Breast epithelium (tissue), 4 donors: ENCODE measurements around the gene CLIP2. TPM values are rescaled to one million over a fixed set of nuclear protein-coding genes. Genes with fewer than 3 reads are reported as not detected.
A peak's percentile ranks its signal among the peaks of the same experiment; 100 is the strongest.

Experiments
- DNase-seq, 2 donors: peaks; one replicate each; pipeline ENCODE4 v3.0.0-alpha.2; 2019; ENCODE audit warnings: low spot score in 2 of 2
- H3K27ac ChIP-seq, 2 donors: fragments of 200-600 bp; sonication (generic) in 1 of 2; one replicate each; pipeline ENCODE4 v1.5.1; 2016 to 2019; ENCODE audit warnings: mild to moderate bottlenecking in 1 of 2
- H3K27me3 ChIP-seq, 2 donors: fragments of 200-600 bp; sonication (generic) in 1 of 2; one replicate each; pipeline versions ENCODE4 v1.5.1 to v1.6.0; 2017 to 2019; ENCODE audit warnings: control low read depth in 1 of 2, mild to moderate bottlenecking in 1 of 2
- H3K36me3 ChIP-seq: fragments of 200-600 bp; one replicate; pipeline ENCODE4 v1.5.1; 2019
- H3K4me1 ChIP-seq, 2 donors: fragments of 200-600 bp; sonication (generic); one replicate each; pipeline ENCODE4 v1.5.1; 2016 to 2019; ENCODE audit warnings: control low read depth in 1 of 2
- H3K4me3 ChIP-seq, 3 donors: fragments of 200-600 bp; sonication (generic); 1 replicate in 2 of 3; 2 replicates in 1 of 3; pipeline ENCODE4 v1.5.1; 2016 to 2019; ENCODE audit warnings: mild to moderate bottlenecking in 3 of 3, moderate library complexity in 2 of 3
- H3K9me3 ChIP-seq, 2 donors: fragments of 200-600 bp; sonication (generic) in 1 of 2; one replicate each; pipeline ENCODE4 v1.5.1; 2016 to 2019; ENCODE audit warnings: control low read depth in 1 of 2
- CTCF ChIP-seq, 3 donors: fragments of 450-650 bp; IDR thresholded peaks; one replicate each; pipeline ENCODE4 v1.5.1; 2016 to 2017; ENCODE audit warnings: antibody characterized with exemption in 3 of 3, mild to moderate bottlenecking in 3 of 3, moderate library complexity in 3 of 3
- POLR2A ChIP-seq: fragments of 450-650 bp; IDR thresholded peaks from one replicate; pipeline ENCODE4 v1.6.1; 2016; ENCODE audit warnings: antibody characterized with exemption, mild to moderate bottlenecking, moderate library complexity
- POLR2AphosphoS5 ChIP-seq, 3 donors: sonication (generic); formaldehyde crosslinking; IDR thresholded peaks; one replicate each; pipeline ENCODE4 v1.6.1; 2017; ENCODE audit warnings: antibody characterized with exemption in 3 of 3
- intact Hi-C: fragments of 100-400 bp; cut with DNase I; formaldehyde crosslinking; loops from one replicate; pipeline ENCODE4 v1.15.1; 2023; ENCODE audit warnings: low total_unique reads
- total RNA-seq, 3 donors: library from RNA; depleted of rRNA; stranded (reverse); fragments of >200 nt; gene quantifications; one replicate each; pipeline ENCODE4 v1.1.0, GENCODE V29; 2016

The CLIP2 gene
- total RNA-seq, 3 donors from 2014 or later: 7.3 to 20.3 (median 13.0) TPM

GRCh38 chr7:74288034-74288881 lies 949 bp upstream of the CLIP2 start:
- Histone ChIP-seq H3K36me3 (no peaks in the 10 kb centered on the region), H3K27ac (peak overlapping the region; percentile 11 to 76), H3K27me3 (no peaks in the 10 kb centered on the region), H3K4me3 (peak overlapping the region in 2 of 3 donors; percentile 89 to 97), H3K9me3 (no peaks in the 10 kb centered on the region), H3K4me1 (peaks cover 0 to 3% of the 10 kb centered on the region in 2 donors)
- intact Hi-C loops: no loop called here
- DNase-seq: no peak
- TF ChIP-seq POLR2A: no peak
- TF ChIP-seq CTCF (IDR thresholded peaks at IDR 0.05): no peak
- TF ChIP-seq POLR2AphosphoS5 (IDR thresholded peaks at IDR 0.05): no peak

- TF ChIP-seq POLR2AphosphoS5 (IDR thresholded peaks at IDR 0.05) (no peak), POLR2A (no peak), CTCF (IDR thresholded peaks at IDR 0.05) (no peak)
- Histone ChIP-seq H3K4me1 (peaks cover 0 to 3% of the 10 kb centered on the region in 2 donors), H3K27me3 (no peaks in the 10 kb centered on the region), H3K27ac (peak overlapping the region; percentile 58 to 76), H3K9me3 (no peaks in the 10 kb centered on the region), H3K36me3 (no peaks in the 10 kb centered on the region), H3K4me3 (peak overlapping the region; percentile 84 to 97 (median 89))
- DNase-seq: no peak
- intact Hi-C loops: loop anchor here (1.0 kb wide), 1 partner anchor 34 kb away; no protein-coding TSS in a partner anchor
Measured at GRCh38 chr7:74289659-74290552, 699 bp downstream of the CLIP2 start.

- Histone ChIP-seq H3K27ac (peak overlapping the region in 1 of 2 donors; percentile 76), H3K4me1 (peaks cover 0 to 3% of the 10 kb centered on the region in 2 donors), H3K4me3 (peak overlapping the region; percentile 84 to 97 (median 89)), H3K9me3 (no peaks in the 10 kb centered on the region), H3K36me3 (no peaks in the 10 kb centered on the region), H3K27me3 (no peaks in the 10 kb centered on the region)
- no peak for DNase-seq
- intact Hi-C loops: no loop called here
- TF ChIP-seq CTCF (IDR thresholded peaks at IDR 0.05) (no peak), POLR2A (no peak), POLR2AphosphoS5 (IDR thresholded peaks at IDR 0.05) (no peak)
Measured at GRCh38 chr7:74290553-74290950, 1.3 kb downstream of the CLIP2 start.

- H3K9me3 ChIP-seq: no peaks in the 10 kb centered on the region
- H3K36me3 ChIP-seq: no peaks in the 10 kb centered on the region
- no peak overlapping the region for H3K27ac ChIP-seq
- intact Hi-C loops: no loop called here
- H3K27me3 ChIP-seq: no peaks in the 10 kb centered on the region
- TF ChIP-seq CTCF (IDR thresholded peaks at IDR 0.05): no peak
- no peak for TF ChIP-seq POLR2A
- TF ChIP-seq POLR2AphosphoS5 (IDR thresholded peaks at IDR 0.05): no peak
- DNase-seq: no peak
- peak overlapping the region in 2 of 3 donors; percentile 89 to 97 for H3K4me3 ChIP-seq
- peaks cover 0 to 3% of the 10 kb centered on the region in 2 donors for H3K4me1 ChIP-seq
Measured at GRCh38 chr7:74290981-74291441, 1.8 kb downstream of the CLIP2 start.
